Keratinocyte (primary cell): Measurements from ENCODE around the gene USF3.

ENCODE experiments used
- CTCF ChIP-seq, 3 experiments: IDR thresholded peaks in 1 of 3; conservative IDR thresholded peaks in 1 of 3; optimal IDR thresholded peaks in 1 of 3; 2 replicates in 2 of 3; 3 replicates in 1 of 3; pipeline versions ENCODE3 to v1.5.1; 2011; ENCODE audit warnings: low read length in 3 of 3, mild to moderate bottlenecking in 3 of 3, moderate library complexity in 2 of 3, control low read depth in 1 of 3, inconsistent platforms in 1 of 3; ENCODE audit not compliant: insufficient read depth in 2 of 3; ENCODE audit errors: extremely low read depth in 1 of 3
- EZH2 ChIP-seq: IDR thresholded peaks from one replicate; pipeline ENCODE4 v1.6.1; 2012; ENCODE audit warnings: inconsistent platforms, mild to moderate bottlenecking, low read length, moderate library complexity

- TF ChIP-seq CTCF (optimal IDR thresholded peaks at IDR 0.05 in 1 of 3, IDR thresholded peaks at IDR 0.05 in 1 of 3, conservative IDR thresholded peaks at IDR 0.05 in 1 of 3; ENCODE audit: extremely low read depth in 1 of 3, insufficient read depth in 2 of 3, low read length in 3 of 3) (no peak), EZH2 (no peak)
Measured at GRCh38 chr3:113697500-113698090, 1.2 kb upstream of the USF3 start.
